Sigmoid colon (tissue), 7 donors: ENCODE data around the gene ZNF205. TPM values are rescaled to one million over a fixed set of nuclear protein-coding genes. Genes with fewer than 3 reads are reported as not detected.

Experiments
- DNase-seq: peaks from one replicate; pipeline ENCODE4 v3.0.0-alpha.2; 2019
- H3K27ac ChIP-seq, 4 donors: fragments of 200-600 bp; sonication (generic); one replicate each; pipeline ENCODE4 v1.5.1; 2016 to 2019; ENCODE audit warnings: mild to moderate bottlenecking in 1 of 4
- H3K27me3 ChIP-seq, 3 donors: fragments of 200-600 bp; sonication (generic); one replicate each; pipeline ENCODE4 v1.5.1; 2019; ENCODE audit warnings: mild to moderate bottlenecking in 1 of 3
- H3K36me3 ChIP-seq, 4 donors: fragments of 200-600 bp; sonication (generic); one replicate each; pipeline ENCODE4 v1.5.1; 2016 to 2019
- H3K4me1 ChIP-seq, 4 donors: fragments of 200-600 bp; sonication (generic); one replicate each; pipeline ENCODE4 v1.5.1; 2017 to 2019
- H3K4me3 ChIP-seq, 4 donors: fragments of 200-600 bp; sonication (generic); one replicate each; pipeline ENCODE4 v1.5.1; 2017 to 2019; ENCODE audit warnings: mild to moderate bottlenecking in 2 of 4, moderate library complexity in 1 of 4
- H3K9me3 ChIP-seq, 4 donors: fragments of 200-600 bp in 3 of 4; sonication (generic) in 3 of 4; one replicate each; pipeline versions ENCODE4 v1.5.1 to v1.6.1; 2013 to 2019
- CTCF ChIP-seq, 4 experiments: fragments of 450-650 bp in 3 of 4; fragments of 200-600 bp in 1 of 4; IDR thresholded peaks; one replicate each; pipeline ENCODE4 v1.5.1; 2016 to 2019; ENCODE audit warnings: antibody characterized with exemption in 4 of 4, mild to moderate bottlenecking in 3 of 4, moderate library complexity in 2 of 4
- EP300 ChIP-seq, 4 donors: sonication (generic); formaldehyde crosslinking; IDR thresholded peaks; one replicate each; pipeline ENCODE4 v1.6.1; 2017; ENCODE audit warnings: antibody characterized with exemption in 4 of 4
- POLR2A ChIP-seq, 2 donors: fragments of 450-650 bp; IDR thresholded peaks; one replicate each; pipeline ENCODE4 v1.6.1; 2016; ENCODE audit warnings: antibody characterized with exemption in 2 of 2, mild to moderate bottlenecking in 2 of 2, moderate library complexity in 2 of 2
- POLR2AphosphoS5 ChIP-seq, 4 donors: sonication (generic); formaldehyde crosslinking; IDR thresholded peaks; one replicate each; pipeline ENCODE4 v1.6.1; 2017; ENCODE audit warnings: antibody characterized with exemption in 4 of 4
- WGBS, 2 donors: extraction: QIAGEN DNeasy Blood & Tissue Kit; methylation state at CpG; one replicate each; pipeline ENCODE4 v1.1.7; 2013; 5-methylcytosine and 5-hydroxymethylcytosine counted together
- intact Hi-C: fragments of 100-400 bp; cut with DNase I; formaldehyde crosslinking; loops from one replicate; pipeline ENCODE4 v1.15.1; 2023
- polyA plus RNA-seq, 3 donors: library from polyadenylated mRNA; stranded (reverse); fragments of 200-250 nt; gene quantifications; one replicate each; pipeline ENCODE4 v1.2.3, GENCODE V29; 2013
- total RNA-seq, 4 donors: library from RNA; depleted of rRNA; stranded (reverse); fragments of >200 nt; gene quantifications; one replicate each; pipeline ENCODE4 v1.1.0, GENCODE V29; 2016
- donor health status: healthy with polysubstance abuse.
- donor health status: Bipolar disorder and iron deficiency.
- donor health status: healthy.

Gene ZNF205
- total and polyA plus RNA-seq, 7 donors: 6.6 to 17.5 (median 15.8) TPM

- Histone ChIP-seq H3K27me3 (peaks cover 5 to 24% (median 20%) of the 10 kb centered on the region in 3 donors), H3K9me3 (no peaks in the 10 kb centered on the region), H3K4me3 (no peak overlapping the region), H3K27ac (no peak overlapping the region), H3K36me3 (no peaks in the 10 kb centered on the region), H3K4me1 (no peaks in the 10 kb centered on the region)
- DNase-seq: no peak
- intact Hi-C loops: no loop called here
- WGBS, 2 donors: 72 to 88% methylated on average over 22 of the region's 22 CpGs
- TF ChIP-seq POLR2A (IDR thresholded peaks at IDR 0.05): no peak
- peak in 2 of 4 experiments; percentile 18 to 28 for TF ChIP-seq CTCF (IDR thresholded peaks at IDR 0.05)
- TF ChIP-seq EP300 (IDR thresholded peaks at IDR 0.05): no peak
These were observed 17.9 kb upstream of the ZNF205 start for GRCh38 chr16:3094289-3095027.

- Histone ChIP-seq H3K4me1 (peaks cover 0 to 11% (median 7%) of the 10 kb centered on the region in 4 donors), H3K27ac (no peak overlapping the region), H3K4me3 (no peak overlapping the region), H3K36me3 (no peaks in the 10 kb centered on the region), H3K27me3 (peaks cover 6 to 38% (median 31%) of the 10 kb centered on the region in 3 donors), H3K9me3 (no peaks in the 10 kb centered on the region)
- DNase-seq: no peak
- TF ChIP-seq EP300 (IDR thresholded peaks at IDR 0.05) (no peak), POLR2A (IDR thresholded peaks at IDR 0.05) (no peak), POLR2AphosphoS5 (IDR thresholded peaks at IDR 0.05) (no peak), CTCF (IDR thresholded peaks at IDR 0.05) (no peak)
- WGBS, 2 donors: 6 to 18% methylated on average over 4 of the region's 4 CpGs
- intact Hi-C loops: no loop called here
These were observed 16.5 kb upstream of the ZNF205 start for GRCh38 chr16:3095869-3096268.

- Histone ChIP-seq H3K4me1 (peaks cover 0 to 11% (median 7%) of the 10 kb centered on the region in 4 donors), H3K4me3 (no peak overlapping the region), H3K27me3 (peaks cover 6 to 43% (median 36%) of the 10 kb centered on the region in 3 donors), H3K27ac (no peak overlapping the region), H3K36me3 (no peaks in the 10 kb centered on the region), H3K9me3 (no peaks in the 10 kb centered on the region)
- TF ChIP-seq CTCF (IDR thresholded peaks at IDR 0.05) (no peak), POLR2AphosphoS5 (IDR thresholded peaks at IDR 0.05) (no peak), POLR2A (IDR thresholded peaks at IDR 0.05) (no peak), EP300 (IDR thresholded peaks at IDR 0.05) (no peak)
- 79 to 88% methylated on average over 6 of the region's 6 CpGs for WGBS, 2 donors
- DNase-seq: no peak
- intact Hi-C loops: no loop called here
These were observed 16.0 kb upstream of the ZNF205 start for GRCh38 chr16:3096362-3096761.

GRCh38 chr16:3097266-3097665 lies 15.1 kb upstream of the ZNF205 start:
- TF ChIP-seq CTCF (IDR thresholded peaks at IDR 0.05) (no peak), EP300 (IDR thresholded peaks at IDR 0.05) (no peak), POLR2AphosphoS5 (IDR thresholded peaks at IDR 0.05) (no peak), POLR2A (IDR thresholded peaks at IDR 0.05) (no peak)
- intact Hi-C loops: no loop called here
- no peak overlapping the region for H3K27ac ChIP-seq
- peaks cover 0 to 11% (median 7%) of the 10 kb centered on the region in 4 donors for H3K4me1 ChIP-seq
- peaks cover 6 to 48% (median 30%) of the 10 kb centered on the region in 3 donors for H3K27me3 ChIP-seq
- DNase-seq: no peak
- H3K36me3 ChIP-seq: no peaks in the 10 kb centered on the region
- H3K9me3 ChIP-seq: no peaks in the 10 kb centered on the region
- H3K4me3 ChIP-seq: no peak overlapping the region
- 59 to 66% methylated on average over 8 of the region's 8 CpGs for WGBS, 2 donors
